Dendritic cell treated with granulocyte-macrophage colony-stimulating factor and Interleukin-4, amounts not matched to agents 40 ng/mL and 50 ng/mL, for 4 days (primary cell): ENCODE results near the gene SLC22A4.
A peak's percentile ranks its signal among the peaks of the same experiment; 100 is the strongest.

Experiments
- H3K27ac Mint-ChIP-seq: one replicate; pipeline ENCODE4 v1.8.0; 2022; ENCODE audit warnings: mild to moderate bottlenecking, mixed read lengths
- H3K27me3 Mint-ChIP-seq: one replicate; pipeline ENCODE4 v1.8.0; 2022; ENCODE audit warnings: mild to moderate bottlenecking, mixed read lengths
- H3K36me3 Mint-ChIP-seq: one replicate; pipeline ENCODE4 v1.8.0; 2022; ENCODE audit warnings: low read depth, mixed read lengths
- H3K4me1 Mint-ChIP-seq: one replicate; pipeline ENCODE4 v1.8.0; 2022; ENCODE audit warnings: low read depth, mixed read lengths
- H3K4me3 Mint-ChIP-seq: one replicate; pipeline ENCODE4 v1.8.0; 2022; ENCODE audit warnings: mild to moderate bottlenecking, moderate library complexity, mixed read lengths
- H3K9me3 Mint-ChIP-seq: one replicate; pipeline ENCODE4 v1.8.0; 2022; ENCODE audit warnings: mixed read lengths
- intact Hi-C: fragments of 100-400 bp; cut with micrococcal nuclease; formaldehyde crosslinking; loops from one replicate; pipeline ENCODE4 v1.15.0; 2022

The SLC22A4 gene

GRCh38 chr5:132266836-132267160 is 27.4 kb upstream of the SLC22A4 start:
- peaks cover 15% of the 10 kb centered on the region for H3K27me3 Mint-ChIP-seq

GRCh38 chr5:132267166-132267739 is 26.9 kb upstream of the SLC22A4 start:
- H3K27ac Mint-ChIP-seq, result no peak overlapping the region
- H3K36me3 Mint-ChIP-seq, result peaks cover 6% of the 10 kb centered on the region
- intact Hi-C loops, result no loop called here
- H3K9me3 Mint-ChIP-seq, result no peaks in the 10 kb centered on the region
- peaks cover 23% of the 10 kb centered on the region for H3K4me1 Mint-ChIP-seq
- H3K4me3 Mint-ChIP-seq, result no peak overlapping the region
- peaks cover 19% of the 10 kb centered on the region for H3K27me3 Mint-ChIP-seq

More at GRCh38 chr5:132266836-132267160, 27.4 kb upstream of the SLC22A4 start:
- intact Hi-C loops, result no loop called here
- Mint-ChIP-seq H3K36me3 (peaks cover 6% of the 10 kb centered on the region), H3K9me3 (no peaks in the 10 kb centered on the region), H3K4me1 (peaks cover 24% of the 10 kb centered on the region), H3K27ac (no peak overlapping the region), H3K4me3 (no peak overlapping the region)

- Mint-ChIP-seq H3K4me1 (peaks cover 31% of the 10 kb centered on the region), H3K36me3 (peaks cover 6% of the 10 kb centered on the region), H3K27ac (no peak overlapping the region), H3K27me3 (peaks cover 27% of the 10 kb centered on the region), H3K4me3 (no peak overlapping the region), H3K9me3 (no peaks in the 10 kb centered on the region)
- intact Hi-C loops, result no loop called here
Measured at GRCh38 chr5:132267931-132268768, 26.0 kb upstream of the SLC22A4 start.

GRCh38 chr5:132268769-132269551 is 25.2 kb upstream of the SLC22A4 start:
- H3K27me3 Mint-ChIP-seq, result peaks cover 31% of the 10 kb centered on the region
- peaks cover 6% of the 10 kb centered on the region for H3K36me3 Mint-ChIP-seq
- H3K9me3 Mint-ChIP-seq, result no peaks in the 10 kb centered on the region
- peaks cover 27% of the 10 kb centered on the region for H3K4me1 Mint-ChIP-seq
- intact Hi-C loops, result no loop called here
- H3K27ac Mint-ChIP-seq, result no peak overlapping the region
- H3K4me3 Mint-ChIP-seq, result no peak overlapping the region

- no peak overlapping the region for H3K4me3 Mint-ChIP-seq
- peaks cover 19% of the 10 kb centered on the region for H3K4me1 Mint-ChIP-seq
- no peak overlapping the region for H3K27ac Mint-ChIP-seq
- no peaks in the 10 kb centered on the region for H3K9me3 Mint-ChIP-seq
- H3K36me3 Mint-ChIP-seq, result peaks cover 6% of the 10 kb centered on the region
- intact Hi-C loops, result loop anchor here (5.0 kb wide), 1 partner anchor 103 kb away; no protein-coding TSS in a partner anchor
- peaks cover 31% of the 10 kb centered on the region for H3K27me3 Mint-ChIP-seq
Measured at GRCh38 chr5:132269635-132270334, 24.4 kb upstream of the SLC22A4 start.

GRCh38 chr5:132270335-132270665 is 23.9 kb upstream of the SLC22A4 start:
- H3K4me1 Mint-ChIP-seq, result peaks cover 18% of the 10 kb centered on the region
- no peaks in the 10 kb centered on the region for H3K9me3 Mint-ChIP-seq
- no peak overlapping the region for H3K27ac Mint-ChIP-seq
- peaks cover 6% of the 10 kb centered on the region for H3K36me3 Mint-ChIP-seq
- intact Hi-C loops, result loop anchor here (5.0 kb wide), 1 partner anchor 102 kb away; no protein-coding TSS in a partner anchor
- peaks cover 30% of the 10 kb centered on the region for H3K27me3 Mint-ChIP-seq
- no peak overlapping the region for H3K4me3 Mint-ChIP-seq

GRCh38 chr5:132270706-132271105 is 23.5 kb upstream of the SLC22A4 start:
- peaks cover 18% of the 10 kb centered on the region for H3K4me1 Mint-ChIP-seq
- H3K4me3 Mint-ChIP-seq, result no peak overlapping the region
- peaks cover 30% of the 10 kb centered on the region for H3K27me3 Mint-ChIP-seq
- intact Hi-C loops, result loop anchor here (5.0 kb wide), 1 partner anchor 102 kb away; no protein-coding TSS in a partner anchor
- no peak overlapping the region for H3K27ac Mint-ChIP-seq
- H3K36me3 Mint-ChIP-seq, result peaks cover 6% of the 10 kb centered on the region
- H3K9me3 Mint-ChIP-seq, result no peaks in the 10 kb centered on the region

GRCh38 chr5:132271251-132272246 is 22.6 kb upstream of the SLC22A4 start:
- no peaks in the 10 kb centered on the region for H3K9me3 Mint-ChIP-seq
- H3K27me3 Mint-ChIP-seq, result peaks cover 30% of the 10 kb centered on the region
- H3K4me1 Mint-ChIP-seq, result peaks cover 18% of the 10 kb centered on the region
- peak overlapping the region; percentile 66 for H3K4me3 Mint-ChIP-seq
- intact Hi-C loops, result loop anchor here (5.0 kb wide), 1 partner anchor 101 kb away; no protein-coding TSS in a partner anchor
- H3K27ac Mint-ChIP-seq, result no peak overlapping the region
- peaks cover 6% of the 10 kb centered on the region for H3K36me3 Mint-ChIP-seq

- no peak overlapping the region for H3K27ac Mint-ChIP-seq
- peaks cover 2% of the 10 kb centered on the region for H3K36me3 Mint-ChIP-seq
- intact Hi-C loops, result loop anchor here (5.0 kb wide), 1 partner anchor 100 kb away; no protein-coding TSS in a partner anchor
- peaks cover 30% of the 10 kb centered on the region for H3K27me3 Mint-ChIP-seq
- H3K4me3 Mint-ChIP-seq, result peak overlapping the region; percentile 57
- H3K4me1 Mint-ChIP-seq, result peaks cover 18% of the 10 kb centered on the region
- H3K9me3 Mint-ChIP-seq, result no peaks in the 10 kb centered on the region
Measured at GRCh38 chr5:132272311-132273210, 21.6 kb upstream of the SLC22A4 start.

GRCh38 chr5:132273631-132274030 is 20.6 kb upstream of the SLC22A4 start:
- Mint-ChIP-seq H3K27me3 (peaks cover 30% of the 10 kb centered on the region), H3K36me3 (no peaks in the 10 kb centered on the region), H3K9me3 (no peaks in the 10 kb centered on the region), H3K4me1 (peaks cover 18% of the 10 kb centered on the region), H3K4me3 (no peak overlapping the region), H3K27ac (no peak overlapping the region)
- intact Hi-C loops, result loop anchor here (5.0 kb wide), 1 partner anchor 99 kb away; no protein-coding TSS in a partner anchor

- peaks cover 18% of the 10 kb centered on the region for H3K4me1 Mint-ChIP-seq
- no peaks in the 10 kb centered on the region for H3K9me3 Mint-ChIP-seq
- H3K36me3 Mint-ChIP-seq, result no peaks in the 10 kb centered on the region
- intact Hi-C loops, result loop anchor here (5.0 kb wide), 1 partner anchor 98 kb away; no protein-coding TSS in a partner anchor
- H3K4me3 Mint-ChIP-seq, result no peak overlapping the region
- H3K27me3 Mint-ChIP-seq, result peaks cover 30% of the 10 kb centered on the region
- H3K27ac Mint-ChIP-seq, result no peak overlapping the region
Measured at GRCh38 chr5:132274050-132274792, 20.0 kb upstream of the SLC22A4 start.
